IMR-90 (cell line): ENCODE results near the gene CDC73.

Experiments
- BHLHE40 ChIP-seq: fragments of 150-350 bp; IDR thresholded peaks from 2 replicates; pipeline ENCODE4 v1.6.1; 2016; ENCODE audit warnings: mild to moderate bottlenecking, low read depth, low read length
- CEBPB ChIP-seq: IDR thresholded peaks from 2 replicates; pipeline ENCODE4 v1.6.1; 2012; ENCODE audit warnings: low read depth, low read length, improper control_type of control experiment
- CHD1 ChIP-seq: IDR thresholded peaks from 2 replicates; pipeline ENCODE4 v1.6.1; 2012; ENCODE audit warnings: low read depth, low read length, improper control_type of control experiment
- FOS ChIP-seq: fragments of 150-350 bp; IDR thresholded peaks from 2 replicates; pipeline ENCODE4 v1.6.1; 2016; ENCODE audit warnings: low read depth, low read length
- MAFK ChIP-seq: IDR thresholded peaks from 2 replicates; pipeline ENCODE4 v1.6.1; 2012; ENCODE audit warnings: low read depth, low read length, improper control_type of control experiment
- MAZ ChIP-seq: IDR thresholded peaks from 2 replicates; pipeline ENCODE4 v1.6.1; 2012; ENCODE audit warnings: low read depth, mild to moderate bottlenecking, low read length, improper control_type of control experiment, moderate library complexity, borderline replicate concordance
- MXI1 ChIP-seq: IDR thresholded peaks from 2 replicates; pipeline ENCODE4 v1.6.1; 2012; ENCODE audit warnings: low read depth, mild to moderate bottlenecking, low read length, moderate library complexity, borderline replicate concordance
- POLR2A ChIP-seq: IDR thresholded peaks from 2 replicates; pipeline ENCODE4 v1.6.1; 2012; ENCODE audit warnings: mild to moderate bottlenecking, low read depth, low read length
- RAD21 ChIP-seq: IDR thresholded peaks from 2 replicates; pipeline ENCODE4 v1.6.1; 2012; ENCODE audit warnings: low read length, improper control_type of control experiment
- RCOR1 ChIP-seq: IDR thresholded peaks from 2 replicates; pipeline ENCODE4 v1.6.1; 2012; ENCODE audit warnings: mild to moderate bottlenecking, low read length, improper control_type of control experiment; ENCODE audit not compliant: insufficient replicate concordance
- RFX5 ChIP-seq: IDR thresholded peaks from 2 replicates; pipeline ENCODE4 v1.8.0; 2012; ENCODE audit warnings: low read depth, mild to moderate bottlenecking, low read length, moderate library complexity
- SMC3 ChIP-seq: fragments of 150-350 bp; IDR thresholded peaks from 2 replicates; pipeline ENCODE4 v1.6.1; 2016; ENCODE audit warnings: low read depth, mild to moderate bottlenecking, antibody characterized with exemption, low read length, moderate library complexity
- TF ChIP-seq, protein P1 (sequence below): conservative IDR thresholded peaks from 2 replicates; pipeline ENCODE4 v1.5.1; 2012; ENCODE audit warnings: mild to moderate bottlenecking, low read depth, low read length, improper control_type of control experiment
- TF ChIP-seq, protein P2 (sequence below): fragments of 150-350 bp; IDR thresholded peaks from 2 replicates; pipeline ENCODE4 v1.6.1; 2017; ENCODE audit warnings: mild to moderate bottlenecking, antibody characterized with exemption, low read length, low read depth

DNA sequence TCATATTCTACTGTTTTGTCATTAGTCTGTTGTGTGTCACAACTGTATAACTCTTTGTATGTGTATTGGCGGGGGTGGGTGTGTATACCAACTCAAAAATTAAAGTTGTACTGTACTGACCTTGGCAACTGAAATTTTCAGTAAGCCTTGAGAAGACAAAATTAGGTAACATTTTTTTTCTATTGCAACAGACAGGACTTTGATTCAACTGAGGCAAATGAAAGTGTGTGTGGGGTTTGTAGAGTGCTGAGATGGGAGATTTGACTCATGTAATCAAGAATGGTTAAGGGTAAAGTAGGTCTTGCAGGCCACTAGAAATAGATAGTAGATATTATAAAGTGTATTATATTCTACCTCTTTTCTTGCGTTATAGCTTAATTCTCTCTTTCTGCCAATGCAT is 79.2 kb downstream of the CDC73 start:
- TF ChIP-seq, protein P1, sequence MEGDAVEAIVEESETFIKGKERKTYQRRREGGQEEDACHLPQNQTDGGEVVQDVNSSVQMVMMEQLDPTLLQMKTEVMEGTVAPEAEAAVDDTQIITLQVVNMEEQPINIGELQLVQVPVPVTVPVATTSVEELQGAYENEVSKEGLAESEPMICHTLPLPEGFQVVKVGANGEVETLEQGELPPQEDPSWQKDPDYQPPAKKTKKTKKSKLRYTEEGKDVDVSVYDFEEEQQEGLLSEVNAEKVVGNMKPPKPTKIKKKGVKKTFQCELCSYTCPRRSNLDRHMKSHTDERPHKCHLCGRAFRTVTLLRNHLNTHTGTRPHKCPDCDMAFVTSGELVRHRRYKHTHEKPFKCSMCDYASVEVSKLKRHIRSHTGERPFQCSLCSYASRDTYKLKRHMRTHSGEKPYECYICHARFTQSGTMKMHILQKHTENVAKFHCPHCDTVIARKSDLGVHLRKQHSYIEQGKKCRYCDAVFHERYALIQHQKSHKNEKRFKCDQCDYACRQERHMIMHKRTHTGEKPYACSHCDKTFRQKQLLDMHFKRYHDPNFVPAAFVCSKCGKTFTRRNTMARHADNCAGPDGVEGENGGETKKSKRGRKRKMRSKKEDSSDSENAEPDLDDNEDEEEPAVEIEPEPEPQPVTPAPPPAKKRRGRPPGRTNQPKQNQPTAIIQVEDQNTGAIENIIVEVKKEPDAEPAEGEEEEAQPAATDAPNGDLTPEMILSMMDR = no peak
- TF ChIP-seq POLR2A (no peak), FOS (no peak), RAD21 (no peak), CEBPB (no peak), RCOR1 (no peak), RFX5 (no peak), MAZ (no peak), SMC3 (no peak), MXI1 (no peak), CHD1 (no peak), MAFK (no peak), BHLHE40 (no peak)
- TF ChIP-seq, protein P2, sequence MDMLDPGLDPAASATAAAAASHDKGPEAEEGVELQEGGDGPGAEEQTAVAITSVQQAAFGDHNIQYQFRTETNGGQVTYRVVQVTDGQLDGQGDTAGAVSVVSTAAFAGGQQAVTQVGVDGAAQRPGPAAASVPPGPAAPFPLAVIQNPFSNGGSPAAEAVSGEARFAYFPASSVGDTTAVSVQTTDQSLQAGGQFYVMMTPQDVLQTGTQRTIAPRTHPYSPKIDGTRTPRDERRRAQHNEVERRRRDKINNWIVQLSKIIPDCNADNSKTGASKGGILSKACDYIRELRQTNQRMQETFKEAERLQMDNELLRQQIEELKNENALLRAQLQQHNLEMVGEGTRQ = no peak
